Measurements from ENCODE around the gene TRIO. TPM values are rescaled to one million over a fixed set of nuclear protein-coding genes. Genes with fewer than 3 reads are reported as not detected.

The TRIO gene
- total and polyA plus RNA-seq, 2 of the 8 experiments (the other 6 are each of a cell fraction or from before 2014, with no cell fraction given), result 35.1 to 69.1 TPM

GRCh38 chr5:14135621-14136020 lies 7.5 kb upstream of the TRIO start:
- Histone ChIP-seq H2BK12ac (ENCODE audit: low read depth, low read length) (no peak overlapping the region), H3K9me3 (ENCODE audit: insufficient read depth in 2 of 2, low read depth in 1 of 2, low read length in 1 of 2) (no peaks in the 10 kb centered on the region), H3K27me3 (replicated peaks in 1 of 4; ENCODE audit: control insufficient read depth in 3 of 4, extremely low read depth in 1 of 4, insufficient read depth in 3 of 4, low read length in 3 of 4) (no peaks in the 10 kb centered on the region), H4K20me1 (replicated peaks in 1 of 2; ENCODE audit: control insufficient read depth in 1 of 2, insufficient read depth in 2 of 2, low read length in 2 of 2) (peaks cover 0 to 2% of the 10 kb centered on the region in 2 experiments), H4K8ac (ENCODE audit: extremely low read depth, insufficient read depth, low read length) (no peak overlapping the region), H3K23ac (ENCODE audit: insufficient read length) (no peak overlapping the region), H3K9ac (replicated peaks in 1 of 4; ENCODE audit: extremely low read depth in 1 of 4, low read depth in 3 of 4, low read length in 3 of 4) (no peak overlapping the region), H3K27ac (ENCODE audit: low read depth, low read length) (no peak overlapping the region), H3K23me2 (ENCODE audit: low read depth, low read length) (no peaks in the 10 kb centered on the region; the same call in 1 of the 2 replicates), H3K4ac (replicated peaks; ENCODE audit: insufficient read length, low read depth, low read length) (no peak overlapping the region), H2BK5ac (ENCODE audit: low read depth, low read length) (no peak overlapping the region), H2AFZ (ENCODE audit: low read length) (no peak overlapping the region), H2BK120ac (replicated peaks; ENCODE audit: low read depth, low read length) (no peak overlapping the region), H3K18ac (ENCODE audit: extremely low read depth, low read length) (no peak overlapping the region), H3K79me1 (ENCODE audit: low read depth, low read length) (no peaks in the 10 kb centered on the region), H2AK5ac (ENCODE audit: low read depth, low read length) (no peak overlapping the region), H4K91ac (replicated peaks; ENCODE audit: insufficient read length, low read length) (no peak overlapping the region), H3K36me3 (ENCODE audit: control insufficient read depth in 2 of 4, insufficient read depth in 4 of 4, low read length in 3 of 4) (no peaks in the 10 kb centered on the region), H3K79me2 (ENCODE audit: control insufficient read depth in 1 of 2, insufficient read depth in 2 of 2, low read length in 2 of 2) (no peaks in the 10 kb centered on the region), H4K5ac (ENCODE audit: insufficient read length, low read depth, low read length) (no peak overlapping the region), H3K56ac (replicated peaks; ENCODE audit: insufficient read length, low read depth, low read length) (no peak overlapping the region), H3K4me1 (replicated peaks in 1 of 4; ENCODE audit: control insufficient read depth in 3 of 4, insufficient read depth in 4 of 4, low read length in 3 of 4) (no peaks in the 10 kb centered on the region), H2BK15ac (ENCODE audit: low read length) (no peak overlapping the region), H3K14ac (ENCODE audit: insufficient read length) (no peak overlapping the region), H2BK20ac (ENCODE audit: low read length) (no peak overlapping the region), H3K4me2 (ENCODE audit: insufficient read depth in 1 of 2, low read depth in 2 of 2, low read length in 2 of 2) (no peak overlapping the region), H3K4me3 (ENCODE audit: extremely low read depth in 1 of 4, insufficient read depth in 2 of 4, low read depth in 3 of 4, low read length in 4 of 4) (no peak overlapping the region)
- CTCF ChIA-PET (ENCODE audit: partially characterized antibody), result no interaction called here
- no peak for FAIRE-seq
- POLR2A ChIA-PET (ENCODE audit: partially characterized antibody), result no interaction called here
- WGBS, 2 experiments (ENCODE audit: extremely low coverage in 1 of 2, insufficient coverage in 1 of 2, insufficient read length in 1 of 2, insufficient replicate concordance in 2 of 2, low coverage in 1 of 2, low lambda C conversion rate in 2 of 2, missing lambda C conversion rate in 1 of 2), result 100% methylated on average over 1 of the region's 1 CpG; no CpG with 5 or more reads in 1 of the 2 experiments
- DNase-seq (ENCODE audit: low read depth in 1 of 2, low spot score in 2 of 2), result no peak
- TF ChIP-seq TBP (IDR thresholded peaks at IDR 0.05; ENCODE audit: low read depth, low read length) (no peak), SP4 (IDR thresholded peaks at IDR 0.05; ENCODE audit: low read length) (no peak)
